Thyroid gland (tissue), 4 donors: Measurements from ENCODE around the gene FOXK1. TPM values are rescaled to one million over a fixed set of nuclear protein-coding genes. Genes with fewer than 3 reads are reported as not detected.

Source experiments
- DNase-seq, 2 donors: peaks; one replicate each; pipeline ENCODE4 v3.0.0-alpha.2; 2019
- H3K27ac ChIP-seq, 3 donors: fragments of 200-600 bp; sonication (generic); 1 replicate in 2 of 3; 2 replicates in 1 of 3; pipeline ENCODE4 v1.5.1; 2016 to 2019; ENCODE audit warnings: mild to moderate bottlenecking in 1 of 3, moderate library complexity in 1 of 3
- H3K27me3 ChIP-seq: fragments of 200-600 bp; sonication (generic); one replicate; pipeline ENCODE4 v1.5.1; 2019
- H3K36me3 ChIP-seq, 2 donors: fragments of 200-600 bp; sonication (generic); one replicate each; pipeline ENCODE4 v1.5.1; 2016 to 2019
- H3K4me1 ChIP-seq, 2 donors: fragments of 200-600 bp; sonication (generic); one replicate each; pipeline ENCODE4 v1.5.1; 2017 to 2019
- H3K4me3 ChIP-seq, 3 donors: fragments of 200-600 bp; sonication (generic); replicated peaks in 1 of 3; 1 replicate in 2 of 3; 2 replicates in 1 of 3; pipeline ENCODE4 v1.5.1; 2016; ENCODE audit warnings: mild to moderate bottlenecking in 1 of 3
- H3K9me3 ChIP-seq: fragments of 200-600 bp; sonication (generic); one replicate; pipeline ENCODE4 v1.5.1; 2017
- POLR2A ChIP-seq, 2 donors: fragments of 450-650 bp; IDR thresholded peaks; one replicate each; pipeline ENCODE4 v1.6.1; 2017; ENCODE audit warnings: antibody characterized with exemption in 2 of 2, mild to moderate bottlenecking in 2 of 2, moderate library complexity in 1 of 2
- WGBS, 2 donors: methylation state at CpG; one replicate each; pipeline ENCODE4 v1.1.5; 2017; 5-methylcytosine and 5-hydroxymethylcytosine counted together
- intact Hi-C: fragments of 100-400 bp; cut with DNase I; formaldehyde crosslinking; loops from one replicate; pipeline ENCODE4 v1.15.1; 2023
- total RNA-seq, 4 donors: library from RNA; depleted of rRNA; stranded (reverse); fragments of >200 nt; gene quantifications; one replicate each; pipeline ENCODE4 v1.2.3, GENCODE V29; 2016
- TF ChIP-seq, protein P1 (sequence below), 6 experiments: fragments of 200-600 bp in 3 of 6; fragments of 450-650 bp in 3 of 6; sonication (generic) in 3 of 6; IDR thresholded peaks; one replicate each; pipeline ENCODE4 v1.5.1; 2016 to 2019; ENCODE audit warnings: antibody characterized with exemption in 6 of 6, mild to moderate bottlenecking in 2 of 6, inconsistent platforms in 1 of 6, moderate library complexity in 1 of 6

The FOXK1 gene
- total RNA-seq, 4 donors from 2014 or later: 15.0 to 33.0 (median 20.7) TPM

DNA sequence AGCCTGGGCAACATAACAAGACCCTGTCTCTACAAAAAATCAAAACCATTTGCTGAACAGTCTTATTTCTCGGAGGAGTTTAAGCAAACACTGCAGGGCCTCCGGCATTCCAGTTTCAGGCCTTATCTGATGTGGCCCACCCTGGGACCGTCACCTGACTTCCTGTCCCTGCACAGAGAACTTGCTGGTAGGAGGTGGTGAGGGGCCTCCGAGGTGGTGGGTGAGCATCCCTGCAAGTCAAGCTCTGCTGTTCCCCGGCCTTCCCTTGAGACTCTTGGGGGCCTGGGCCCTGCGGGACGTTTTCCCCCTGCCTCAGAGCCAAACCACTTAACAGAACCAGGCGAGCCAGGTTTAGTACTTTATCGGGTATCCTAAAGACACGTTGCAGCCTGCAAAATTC is 48.9 kb downstream of the FOXK1 start:
- H3K27me3 ChIP-seq: no peaks in the 10 kb centered on the region
- no peak for DNase-seq
- TF ChIP-seq POLR2A (IDR thresholded peaks at IDR 0.05): no peak
- TF ChIP-seq, protein P1, sequence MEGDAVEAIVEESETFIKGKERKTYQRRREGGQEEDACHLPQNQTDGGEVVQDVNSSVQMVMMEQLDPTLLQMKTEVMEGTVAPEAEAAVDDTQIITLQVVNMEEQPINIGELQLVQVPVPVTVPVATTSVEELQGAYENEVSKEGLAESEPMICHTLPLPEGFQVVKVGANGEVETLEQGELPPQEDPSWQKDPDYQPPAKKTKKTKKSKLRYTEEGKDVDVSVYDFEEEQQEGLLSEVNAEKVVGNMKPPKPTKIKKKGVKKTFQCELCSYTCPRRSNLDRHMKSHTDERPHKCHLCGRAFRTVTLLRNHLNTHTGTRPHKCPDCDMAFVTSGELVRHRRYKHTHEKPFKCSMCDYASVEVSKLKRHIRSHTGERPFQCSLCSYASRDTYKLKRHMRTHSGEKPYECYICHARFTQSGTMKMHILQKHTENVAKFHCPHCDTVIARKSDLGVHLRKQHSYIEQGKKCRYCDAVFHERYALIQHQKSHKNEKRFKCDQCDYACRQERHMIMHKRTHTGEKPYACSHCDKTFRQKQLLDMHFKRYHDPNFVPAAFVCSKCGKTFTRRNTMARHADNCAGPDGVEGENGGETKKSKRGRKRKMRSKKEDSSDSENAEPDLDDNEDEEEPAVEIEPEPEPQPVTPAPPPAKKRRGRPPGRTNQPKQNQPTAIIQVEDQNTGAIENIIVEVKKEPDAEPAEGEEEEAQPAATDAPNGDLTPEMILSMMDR (IDR thresholded peaks at IDR 0.05): no peak
- no peaks in the 10 kb centered on the region for H3K36me3 ChIP-seq
- 75 to 83% methylated on average over 9 to 10 of the region's 10 CpGs for whole genome bisulfite sequencing, 2 donors
- intact Hi-C loops: no loop called here
- no peaks in the 10 kb centered on the region for H3K9me3 ChIP-seq
- H3K4me3 ChIP-seq: no peak overlapping the region
- no peak overlapping the region for H3K27ac ChIP-seq
- peaks cover 0 to 11% of the 10 kb centered on the region in 2 donors for H3K4me1 ChIP-seq

DNA sequence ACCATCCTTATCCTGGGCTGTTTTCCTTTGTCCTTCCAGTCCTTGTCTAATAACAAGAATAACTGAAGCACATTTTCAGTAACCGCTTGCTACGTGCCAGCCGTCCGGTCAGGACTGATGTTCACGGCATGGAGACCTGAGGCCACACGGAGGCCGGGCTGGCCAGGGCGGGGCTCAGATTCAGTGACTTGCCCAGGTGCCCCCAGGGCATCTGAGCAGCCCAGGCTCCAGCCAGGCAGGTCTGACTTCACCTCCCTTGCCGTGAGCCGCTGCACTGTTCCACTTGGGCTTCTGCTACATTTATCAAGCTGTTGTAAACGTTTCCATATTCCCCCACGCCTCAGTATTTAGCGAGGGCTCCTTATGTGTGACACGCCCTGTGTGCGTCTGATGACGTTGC is 49.7 kb downstream of the FOXK1 start:
- H3K4me1 ChIP-seq: peaks cover 0 to 6% of the 10 kb centered on the region in 2 donors
- WGBS, 2 donors: 95 to 96% methylated on average over 16 of the region's 16 CpGs
- no peak overlapping the region for H3K27ac ChIP-seq
- no peaks in the 10 kb centered on the region for H3K27me3 ChIP-seq
- TF ChIP-seq, protein P1 (IDR thresholded peaks at IDR 0.05): no peak
- no peak for TF ChIP-seq POLR2A (IDR thresholded peaks at IDR 0.05)
- no peak for DNase-seq
- no peaks in the 10 kb centered on the region for H3K36me3 ChIP-seq
- intact Hi-C loops: no loop called here
- H3K9me3 ChIP-seq: no peaks in the 10 kb centered on the region
- no peak overlapping the region for H3K4me3 ChIP-seq

DNA sequence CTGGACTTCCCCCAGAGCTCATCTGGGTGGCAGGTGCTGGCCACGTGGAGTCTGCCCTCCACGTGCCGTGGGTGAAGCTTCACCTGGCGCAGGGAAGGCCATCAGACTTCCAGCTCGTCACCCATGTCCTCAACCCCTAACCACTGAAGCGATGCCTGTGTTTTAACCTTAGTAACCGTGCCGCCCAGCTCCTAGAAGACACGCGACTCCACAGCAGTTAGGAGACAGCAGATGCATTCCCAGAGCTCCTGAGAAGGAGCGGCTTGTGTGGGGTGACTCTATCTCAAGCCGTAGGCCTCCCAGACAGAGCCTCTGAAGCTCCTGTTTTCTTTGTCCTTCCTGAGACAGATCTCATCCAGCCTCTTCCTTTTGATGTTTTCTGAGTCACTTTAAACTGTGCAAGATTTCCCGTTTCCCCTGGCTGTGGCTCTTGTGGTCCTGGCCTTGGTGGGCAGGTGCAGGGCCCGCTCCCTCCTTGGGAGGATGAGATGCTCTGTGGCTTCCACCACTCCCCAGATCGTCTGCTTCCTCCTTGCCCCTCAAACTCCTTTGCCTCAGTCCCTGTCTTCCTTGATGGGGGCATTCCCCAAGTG is 51.9 kb downstream of the FOXK1 start:
- TF ChIP-seq POLR2A (IDR thresholded peaks at IDR 0.05): no peak
- TF ChIP-seq, protein P1 (IDR thresholded peaks at IDR 0.05): no peak
- Histone ChIP-seq H3K36me3 (no peaks in the 10 kb centered on the region), H3K9me3 (no peaks in the 10 kb centered on the region), H3K27me3 (no peaks in the 10 kb centered on the region), H3K4me1 (peaks cover 5 to 17% of the 10 kb centered on the region in 2 donors), H3K27ac (no peak overlapping the region), H3K4me3 (no peak overlapping the region)
- no peak for DNase-seq
- intact Hi-C loops: no loop called here
- WGBS, 2 donors: 89 to 90% methylated on average over 15 of the region's 15 CpGs

DNA sequence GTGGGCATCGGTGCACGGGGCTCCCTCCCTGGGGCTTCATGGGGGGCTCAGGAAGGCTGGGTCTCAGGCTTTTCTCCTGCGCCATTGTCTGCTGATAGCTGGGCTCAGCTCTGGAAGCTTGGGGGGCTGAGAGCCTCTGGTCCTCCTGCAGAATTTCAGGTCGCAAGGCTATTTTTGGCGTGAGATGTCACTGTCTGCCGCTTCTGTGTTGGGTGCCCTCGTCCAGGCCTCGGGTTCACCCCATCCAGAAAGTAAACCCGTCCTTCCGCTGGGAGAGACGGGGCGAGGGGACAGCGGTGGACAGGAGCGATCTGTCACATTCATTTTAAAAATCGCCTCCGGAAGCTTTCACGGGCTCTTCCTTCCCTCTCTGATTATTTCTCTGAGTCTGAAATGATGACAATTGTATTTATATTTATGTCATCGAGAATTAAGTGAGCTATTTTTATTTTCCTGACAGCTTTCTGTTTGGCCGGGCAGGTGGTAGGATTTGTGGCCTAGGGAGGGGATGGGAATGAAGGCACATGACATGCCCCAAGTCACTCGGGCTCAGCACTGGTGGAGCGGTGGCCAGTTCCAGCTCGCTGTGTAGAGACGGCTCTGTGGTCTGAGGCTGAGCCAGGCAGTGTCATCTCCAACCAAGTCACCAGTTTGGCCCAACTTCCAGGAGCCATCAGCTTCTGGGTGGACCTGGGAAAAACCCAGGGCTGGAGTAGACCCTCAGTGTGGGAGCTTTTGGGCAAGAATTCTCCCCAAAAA is 52.7 kb downstream of the FOXK1 start:
- TF ChIP-seq, protein P1 (IDR thresholded peaks at IDR 0.05): no peak
- TF ChIP-seq POLR2A (IDR thresholded peaks at IDR 0.05): no peak
- Histone ChIP-seq H3K4me1 (peaks cover 7 to 24% of the 10 kb centered on the region in 2 donors), H3K27me3 (no peaks in the 10 kb centered on the region), H3K36me3 (no peaks in the 10 kb centered on the region), H3K27ac (no peak overlapping the region), H3K9me3 (no peaks in the 10 kb centered on the region), H3K4me3 (no peak overlapping the region)
- no peak for DNase-seq
- WGBS, 2 donors: 91 to 97% methylated on average over 19 to 21 of the region's 23 CpGs
- intact Hi-C loops: no loop called here

DNA sequence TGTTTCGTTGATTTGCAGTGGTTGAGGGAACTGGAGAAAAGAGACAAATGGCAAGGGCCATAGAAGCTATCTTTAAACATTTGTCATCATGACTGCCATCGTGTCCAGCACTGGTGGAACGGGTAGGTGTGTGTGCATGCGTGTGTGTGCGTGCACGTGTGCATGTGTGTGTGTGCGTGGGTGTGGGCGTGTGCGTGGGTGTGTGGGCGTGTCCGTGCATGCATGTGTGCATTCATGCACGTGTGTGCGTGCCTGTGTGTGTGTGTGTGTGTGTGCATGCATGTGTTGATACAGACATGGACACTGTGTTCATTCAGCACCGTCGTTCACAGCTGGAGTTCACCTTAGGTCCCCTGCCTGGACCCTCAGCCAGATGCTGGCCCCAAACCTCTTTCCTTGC is 55.2 kb downstream of the FOXK1 start:
- Histone ChIP-seq H3K4me1 (peaks cover 9 to 27% of the 10 kb centered on the region in 2 donors), H3K9me3 (no peaks in the 10 kb centered on the region), H3K36me3 (peaks cover 2 to 10% of the 10 kb centered on the region in 2 donors), H3K27me3 (no peaks in the 10 kb centered on the region), H3K27ac (no peak overlapping the region), H3K4me3 (no peak overlapping the region)
- 92 to 94% methylated on average over 12 to 15 of the region's 15 CpGs for WGBS, 2 donors
- intact Hi-C loops: no loop called here
- TF ChIP-seq POLR2A (IDR thresholded peaks at IDR 0.05): no peak
- TF ChIP-seq, protein P1 (IDR thresholded peaks at IDR 0.05): no peak
- no peak for DNase-seq
